GM18951 (cell line): ENCODE results near the gene IFT25.

ENCODE experiments used
- POLR2A ChIP-seq: IDR thresholded peaks from 4 replicates; pipeline ENCODE4 v1.6.1; 2011; ENCODE audit warnings: mild to moderate bottlenecking; ENCODE audit not compliant: insufficient read length, insufficient read depth; ENCODE audit errors: extremely low read depth
- in situ Hi-C: fragments of 300-500 bp; cut with MboI; formaldehyde crosslinking; loops from one replicate; pipeline ENCODE4 v1.12.0; 2022; ENCODE audit warnings: low sequenced_read_pairs, mixed read lengths, inconsistent platforms; ENCODE audit not compliant: unreplicated experiment

Gene IFT25

DNA sequence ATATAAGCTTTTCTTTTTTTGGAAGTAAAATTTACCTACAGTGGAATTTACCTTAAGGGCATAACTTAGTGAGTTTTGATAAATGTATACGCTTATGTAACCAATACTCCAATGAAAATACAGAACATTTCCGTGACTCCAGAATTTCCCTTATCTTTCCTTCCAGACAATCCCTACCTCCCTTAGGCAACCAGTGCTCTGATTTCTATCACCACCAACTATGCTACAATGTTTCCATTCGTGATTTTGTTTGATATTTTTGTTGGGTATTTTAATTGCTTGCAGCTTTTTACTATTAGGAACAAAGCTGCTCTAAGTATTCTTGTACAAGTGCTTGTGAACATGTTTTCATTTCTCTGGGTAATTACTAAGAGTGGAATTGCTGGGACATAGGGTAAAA is 14.6 kb downstream of the IFT25 start:
- no peak for TF ChIP-seq POLR2A
- in situ Hi-C loops: no loop called here

DNA sequence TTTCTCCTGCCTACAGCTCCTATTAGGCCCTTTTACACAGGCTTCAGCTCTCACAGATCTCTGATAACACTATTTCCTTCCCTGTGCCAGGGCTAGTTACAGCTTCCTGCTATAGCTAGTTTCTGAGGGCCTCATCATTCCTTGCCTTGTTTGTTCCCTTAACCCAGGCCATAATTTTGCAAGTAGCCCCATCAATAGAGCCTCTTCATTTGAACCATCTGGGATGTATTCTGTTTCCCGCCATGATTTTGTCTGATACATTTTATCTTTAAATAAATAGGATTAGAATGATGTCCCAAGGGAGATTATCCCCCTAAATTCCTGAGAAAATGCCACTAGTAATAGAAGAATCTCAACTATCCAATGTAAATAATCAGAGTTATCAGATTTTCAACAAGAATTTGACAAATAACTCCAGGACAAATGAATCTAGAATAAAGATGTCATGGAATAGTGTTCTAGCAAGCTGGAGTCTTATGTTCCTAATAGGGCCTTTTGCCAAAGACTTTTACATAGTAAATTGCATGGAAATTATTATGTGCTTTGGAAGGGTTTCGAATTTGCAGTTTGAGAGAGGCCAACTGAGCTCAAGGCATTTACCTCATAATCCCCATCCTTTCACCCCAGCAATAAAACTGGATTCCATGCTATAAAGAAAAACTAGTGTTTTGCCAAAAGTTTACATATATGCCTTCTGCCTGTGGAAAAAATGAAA is 16.1 kb downstream of the IFT25 start:
- no peak for TF ChIP-seq POLR2A
- in situ Hi-C loops: no loop called here

DNA sequence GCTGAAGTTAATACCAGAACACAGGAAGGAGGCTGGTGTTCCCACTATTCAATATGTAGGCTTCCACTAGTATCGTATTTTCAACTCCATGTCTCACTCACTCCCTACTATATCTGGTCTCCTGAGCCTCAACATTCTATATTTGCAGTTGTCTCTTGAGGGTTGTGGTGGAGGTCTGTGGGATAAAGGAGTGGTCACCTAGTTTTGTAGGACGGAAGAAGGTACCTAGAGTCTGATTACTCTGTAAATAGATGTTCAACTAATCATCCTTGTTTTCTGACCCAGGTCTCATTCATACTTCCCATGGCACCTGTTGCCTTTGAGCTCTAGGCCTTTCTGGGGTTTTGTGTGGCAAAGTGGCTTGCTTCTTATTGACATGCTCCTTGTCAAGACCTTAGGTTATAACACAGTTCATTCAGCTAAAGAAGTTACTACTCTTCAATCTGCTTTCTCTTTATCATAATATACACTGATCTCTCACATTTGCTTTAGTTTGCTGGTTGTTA is 18.1 kb downstream of the IFT25 start:
- in situ Hi-C loops: no loop called here
- TF ChIP-seq POLR2A: no peak

DNA sequence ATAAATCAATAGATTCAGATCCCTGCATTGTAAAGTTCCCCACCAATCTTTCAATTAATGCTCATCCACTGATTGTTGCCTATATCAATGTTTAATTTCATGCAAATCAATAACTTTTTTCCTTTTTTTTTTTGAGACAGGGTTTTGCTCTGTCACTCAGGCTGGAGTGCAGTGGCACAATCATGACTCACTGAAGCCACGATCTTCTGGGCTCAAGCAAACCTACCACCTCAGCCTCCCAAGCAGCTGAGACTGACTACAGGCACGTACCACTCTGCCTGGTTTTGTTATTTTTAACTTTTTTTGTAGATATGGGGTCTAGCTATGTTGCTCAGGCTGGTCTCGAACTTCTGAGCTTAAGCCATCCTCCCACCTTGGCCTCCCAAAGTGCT is 25.8 kb downstream of the IFT25 start:
- in situ Hi-C loops: no loop called here
- no peak for TF ChIP-seq POLR2A

DNA sequence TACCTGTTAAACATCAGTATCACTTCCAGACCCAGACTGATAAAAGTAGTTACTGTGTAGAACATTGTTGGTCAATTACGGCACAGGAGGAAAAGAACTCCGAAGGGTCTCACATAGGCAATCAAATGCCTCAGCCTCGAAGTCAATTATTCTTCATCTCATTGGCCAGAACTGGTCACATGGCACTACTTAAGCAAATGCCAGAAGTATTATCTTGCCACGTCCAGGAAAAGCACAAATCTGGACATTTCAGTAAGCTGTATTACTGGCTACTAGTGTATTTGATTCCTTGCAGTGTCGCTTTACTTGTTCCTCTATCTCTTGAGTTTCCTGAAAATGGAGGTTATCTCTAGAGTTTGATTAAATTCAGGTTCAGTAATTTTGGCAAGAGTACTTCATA is 27.2 kb downstream of the IFT25 start:
- in situ Hi-C loops: no loop called here
- TF ChIP-seq POLR2A: no peak

DNA sequence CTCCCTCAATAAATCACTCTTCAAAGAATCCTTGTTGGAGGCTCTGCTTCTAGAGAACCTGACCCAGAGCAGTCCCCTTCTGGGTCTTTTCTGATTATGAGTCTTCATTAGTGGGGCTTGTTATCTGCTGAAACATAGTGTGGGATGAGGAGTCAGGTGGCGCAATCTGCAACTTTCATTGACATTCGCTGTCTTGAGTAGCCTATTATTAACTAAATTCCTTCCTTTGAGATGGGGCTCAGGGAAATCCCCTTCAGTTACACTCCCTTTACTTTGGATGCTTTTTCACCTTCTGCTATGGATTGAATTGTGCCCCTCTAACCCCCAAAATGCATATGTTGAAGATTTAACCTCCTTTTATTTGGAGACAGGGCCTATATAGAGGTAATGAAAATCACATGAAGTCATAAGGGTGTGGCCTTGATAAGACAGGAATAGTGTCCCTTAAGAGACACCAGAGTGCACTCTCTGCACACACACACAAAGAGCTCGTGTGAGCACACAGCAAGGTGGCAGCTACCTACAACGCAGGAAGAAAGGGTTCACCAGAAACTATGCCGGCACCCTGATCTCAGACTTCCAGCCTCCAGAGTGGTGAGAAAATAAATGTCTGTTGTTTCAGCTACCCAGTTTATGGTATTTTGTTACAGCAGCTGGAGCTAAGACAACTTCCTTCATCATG is 32.0 kb downstream of the IFT25 start:
- in situ Hi-C loops: no loop called here
- no peak for TF ChIP-seq POLR2A

DNA sequence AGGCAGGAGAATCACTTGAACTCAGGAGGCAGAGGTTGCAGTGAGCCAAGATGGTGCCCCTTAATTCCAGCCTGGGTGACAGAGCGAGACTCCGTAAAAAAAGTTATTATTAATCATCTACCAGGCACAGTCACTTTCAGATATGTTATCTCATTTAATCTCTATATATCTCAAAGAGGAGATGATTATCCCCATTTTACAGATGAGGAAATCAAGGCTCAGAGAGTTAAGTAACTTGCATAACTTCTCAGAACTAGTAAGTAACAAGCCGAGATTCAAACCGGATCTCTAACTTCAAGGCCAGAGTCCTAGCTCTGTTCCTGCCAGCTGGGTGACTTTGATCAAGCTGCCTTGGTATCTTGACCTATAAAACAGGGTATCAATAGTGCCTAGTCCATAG is 34.1 kb downstream of the IFT25 start:
- TF ChIP-seq POLR2A: no peak
- in situ Hi-C loops: no loop called here

DNA sequence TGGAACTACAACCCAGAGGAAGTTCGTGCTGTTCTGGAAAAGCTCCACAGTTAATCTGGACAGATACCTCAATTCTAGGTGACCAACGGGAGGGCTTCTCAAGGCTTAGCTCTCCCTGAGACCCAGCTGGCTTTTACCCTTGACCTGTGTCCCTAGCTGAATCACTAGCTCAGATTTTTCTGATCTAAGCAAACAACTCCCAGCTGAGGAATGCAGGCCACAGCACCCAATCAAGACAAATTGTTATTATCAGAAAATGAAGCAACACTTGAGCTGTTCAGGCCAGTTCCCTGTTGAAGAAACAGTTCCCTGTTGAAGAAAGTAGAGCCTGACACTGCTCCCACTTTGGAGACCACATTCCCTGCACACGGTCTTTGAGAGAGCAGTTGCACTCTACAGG is 35.6 kb downstream of the IFT25 start:
- TF ChIP-seq POLR2A: no peak
- in situ Hi-C loops: no loop called here

DNA sequence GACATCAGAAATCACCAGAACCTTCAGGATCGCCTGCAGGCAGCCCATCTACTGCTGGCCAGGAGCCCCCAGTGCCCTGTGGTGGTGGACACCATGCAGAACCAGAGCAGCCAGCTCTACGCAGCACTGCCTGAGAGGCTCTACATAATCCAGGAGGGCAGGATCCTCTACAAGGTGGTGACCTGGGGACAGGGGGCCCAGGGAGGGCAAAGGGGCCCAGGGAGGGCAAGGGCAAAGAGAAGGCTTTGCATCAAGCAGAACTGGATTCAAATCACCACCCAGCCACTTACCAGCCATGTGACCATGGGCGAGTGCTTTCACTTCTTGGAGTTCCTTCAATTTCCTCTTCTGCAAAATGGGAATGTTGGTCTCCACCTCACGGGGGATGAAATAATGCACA is 39.4 kb downstream of the IFT25 start:
- in situ Hi-C loops: no loop called here
- TF ChIP-seq POLR2A: no peak

DNA sequence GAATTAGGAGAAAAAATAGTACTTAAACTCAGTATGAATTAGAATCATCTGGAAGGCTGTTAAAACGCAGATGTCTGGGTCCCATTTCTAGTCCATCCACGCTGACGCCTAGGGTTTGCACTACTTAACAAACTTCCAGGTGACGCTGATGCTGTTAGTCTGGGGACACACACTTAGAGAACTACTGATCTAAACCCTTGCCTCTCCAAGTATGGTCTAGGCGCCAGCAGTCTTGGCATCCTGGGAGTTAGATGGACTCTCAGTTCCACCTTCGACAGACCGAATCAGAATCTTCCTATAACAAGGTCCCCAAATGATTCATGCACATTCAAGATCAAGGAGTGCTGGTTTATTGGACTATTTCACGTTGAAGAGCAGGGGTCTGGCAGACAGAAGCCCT is 40.0 kb downstream of the IFT25 start:
- in situ Hi-C loops: no loop called here
- no peak for TF ChIP-seq POLR2A

DNA sequence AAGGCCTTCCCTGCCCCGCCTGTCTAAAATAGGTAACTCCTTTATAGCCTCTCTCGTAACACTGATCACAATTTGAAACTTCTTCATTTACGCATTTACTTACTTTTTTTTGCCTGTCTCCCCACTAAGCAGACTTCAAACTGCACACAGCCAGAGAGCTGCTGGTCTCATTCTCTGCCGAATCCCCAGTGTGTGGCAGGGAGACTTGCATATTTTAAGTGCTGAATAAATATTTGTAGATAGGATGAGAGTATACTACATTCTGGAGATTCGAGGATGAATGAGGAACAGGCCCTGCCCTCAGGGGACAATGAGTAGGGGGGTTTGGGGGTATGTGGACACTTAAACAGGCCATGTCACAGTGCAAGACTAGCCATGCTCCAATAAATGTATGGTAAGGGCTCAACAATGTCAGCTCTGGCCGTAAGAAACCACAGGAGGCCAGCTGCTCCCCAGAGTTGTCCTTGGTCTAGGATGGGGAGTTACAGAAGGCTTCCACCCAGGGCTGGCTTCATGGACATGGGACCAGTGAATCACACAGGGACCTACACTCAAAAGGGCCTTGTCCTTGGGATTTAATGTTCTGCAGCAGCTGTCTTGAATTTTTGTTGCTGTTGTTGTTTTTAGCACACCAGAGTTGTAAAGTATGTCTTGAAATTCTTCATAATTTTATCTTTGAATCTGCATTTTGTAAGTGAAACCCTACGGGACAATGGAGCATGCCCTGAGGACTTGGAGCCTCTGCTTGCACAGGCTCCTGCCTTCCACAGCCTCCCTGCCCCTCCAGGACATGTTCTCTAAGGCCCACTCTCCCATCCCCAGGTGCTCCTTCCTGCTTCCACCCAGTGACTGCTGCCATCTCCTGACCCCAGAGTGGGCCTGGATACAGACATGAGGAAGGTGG is 43.0 kb downstream of the IFT25 start:
- no peak for TF ChIP-seq POLR2A
- in situ Hi-C loops: no loop called here

DNA sequence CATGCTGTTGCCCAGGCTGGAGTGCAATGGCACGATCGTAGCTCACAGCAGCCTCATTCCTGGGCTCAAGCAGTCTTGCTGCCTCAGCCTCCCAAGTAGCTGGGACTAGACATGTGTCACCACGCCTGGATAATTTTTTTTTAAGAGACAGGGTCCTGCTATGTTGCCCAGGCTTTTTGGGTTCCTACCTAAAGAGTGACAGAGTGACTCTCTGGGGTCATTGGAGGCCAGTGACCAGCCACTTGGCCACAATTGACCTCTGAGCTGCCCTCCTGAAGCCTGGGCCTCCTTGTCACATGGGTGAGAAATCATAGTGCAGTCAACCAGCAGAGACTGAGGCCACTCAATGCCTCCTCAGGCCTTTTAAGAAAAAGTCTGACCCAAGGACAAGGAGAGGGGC is 45.8 kb downstream of the IFT25 start:
- in situ Hi-C loops: no loop called here

DNA sequence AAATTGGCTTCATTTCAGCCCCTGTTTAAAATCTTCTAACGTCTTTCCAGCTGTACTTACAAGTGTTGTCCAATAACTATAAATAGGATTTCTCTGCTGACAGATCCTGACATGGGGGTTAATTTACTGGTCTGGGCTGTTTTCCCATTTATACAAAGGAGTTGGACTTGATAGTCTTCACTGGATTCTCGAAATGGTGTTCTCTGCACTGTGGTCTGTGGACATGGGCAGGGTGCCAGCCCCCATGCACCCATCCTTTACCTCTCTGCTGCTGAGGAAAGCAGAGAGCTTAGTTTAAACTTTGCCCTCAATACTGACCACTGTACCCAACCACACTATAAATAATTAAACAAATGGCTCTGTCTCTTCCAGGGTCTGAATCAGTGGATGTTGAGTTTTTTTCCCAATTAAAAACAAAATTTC is 46.3 kb downstream of the IFT25 start:
- in situ Hi-C loops: no loop called here
- TF ChIP-seq POLR2A: no peak

More for the DNA sequence above, 45.8 kb downstream of the IFT25 start:
- no peak for TF ChIP-seq POLR2A
